ENCODE measurements around the gene SLC17A9.

GRCh38 chr20:62924442-62925075 lies 27.9 kb upstream of the SLC17A9 start:
- TF ChIP-seq EZH2 (IDR thresholded peaks at IDR 0.05; ENCODE audit: insufficient read depth, low read length) = no peak
- TF ChIP-seq, protein P1, sequence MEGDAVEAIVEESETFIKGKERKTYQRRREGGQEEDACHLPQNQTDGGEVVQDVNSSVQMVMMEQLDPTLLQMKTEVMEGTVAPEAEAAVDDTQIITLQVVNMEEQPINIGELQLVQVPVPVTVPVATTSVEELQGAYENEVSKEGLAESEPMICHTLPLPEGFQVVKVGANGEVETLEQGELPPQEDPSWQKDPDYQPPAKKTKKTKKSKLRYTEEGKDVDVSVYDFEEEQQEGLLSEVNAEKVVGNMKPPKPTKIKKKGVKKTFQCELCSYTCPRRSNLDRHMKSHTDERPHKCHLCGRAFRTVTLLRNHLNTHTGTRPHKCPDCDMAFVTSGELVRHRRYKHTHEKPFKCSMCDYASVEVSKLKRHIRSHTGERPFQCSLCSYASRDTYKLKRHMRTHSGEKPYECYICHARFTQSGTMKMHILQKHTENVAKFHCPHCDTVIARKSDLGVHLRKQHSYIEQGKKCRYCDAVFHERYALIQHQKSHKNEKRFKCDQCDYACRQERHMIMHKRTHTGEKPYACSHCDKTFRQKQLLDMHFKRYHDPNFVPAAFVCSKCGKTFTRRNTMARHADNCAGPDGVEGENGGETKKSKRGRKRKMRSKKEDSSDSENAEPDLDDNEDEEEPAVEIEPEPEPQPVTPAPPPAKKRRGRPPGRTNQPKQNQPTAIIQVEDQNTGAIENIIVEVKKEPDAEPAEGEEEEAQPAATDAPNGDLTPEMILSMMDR (IDR thresholded peaks at IDR 0.05; ENCODE audit: insufficient read depth, low read depth, low read length) = no peak
